Ishikawa (cell line): ENCODE data around the gene NDUFB1.

Experiments used
- CEBPB ChIP-seq: IDR thresholded peaks from 2 replicates; pipeline ENCODE4 v1.6.1; 2012
- CREB1 ChIP-seq: IDR thresholded peaks from 2 replicates; pipeline ENCODE4 v1.6.1; 2012; ENCODE audit warnings: low read depth
- EGR1 ChIP-seq: IDR thresholded peaks from 2 replicates; pipeline ENCODE4 v1.6.1; 2012
- EP300 ChIP-seq: IDR thresholded peaks from 2 replicates; pipeline ENCODE4 v1.6.1; 2012; ENCODE audit warnings: borderline replicate concordance
- FOXM1 ChIP-seq: IDR thresholded peaks from 2 replicates; pipeline ENCODE4 v1.6.1; 2012; ENCODE audit warnings: low read depth, borderline replicate concordance
- MAX ChIP-seq: IDR thresholded peaks from 2 replicates; pipeline ENCODE4 v1.6.1; 2012
- NFIC ChIP-seq: IDR thresholded peaks from 2 replicates; pipeline ENCODE4 v1.6.1; 2012
- RAD21 ChIP-seq: IDR thresholded peaks from 2 replicates; pipeline ENCODE4 v1.6.1; 2012; ENCODE audit warnings: low read depth
- REST ChIP-seq: IDR thresholded peaks from 2 replicates; pipeline ENCODE4 v1.6.1; 2012; ENCODE audit warnings: low read depth, mild to moderate bottlenecking
- TAF1 ChIP-seq: IDR thresholded peaks from 2 replicates; pipeline ENCODE4 v1.6.1; 2012; ENCODE audit warnings: low read depth, mild to moderate bottlenecking
- TCF12 ChIP-seq: IDR thresholded peaks from 2 replicates; pipeline ENCODE4 v1.6.1; 2012; ENCODE audit warnings: low read depth
- TEAD4 ChIP-seq: IDR thresholded peaks from 2 replicates; pipeline ENCODE4 v1.6.1; 2012
- USF1 ChIP-seq: IDR thresholded peaks from 2 replicates; pipeline ENCODE4 v1.6.1; 2012
- YY1 ChIP-seq: IDR thresholded peaks from 2 replicates; pipeline ENCODE4 v1.6.1; 2012; ENCODE audit warnings: low read depth
- ZBTB7A ChIP-seq: IDR thresholded peaks from 2 replicates; pipeline ENCODE4 v1.6.1; 2012; ENCODE audit warnings: low read depth

The NDUFB1 gene

GRCh38 chr14:92154283-92154942, 32.9 kb upstream of the NDUFB1 start:
- no peak for TF ChIP-seq ZBTB7A
- TF ChIP-seq RAD21, result no peak
- TF ChIP-seq CEBPB, result no peak
- TF ChIP-seq TEAD4, result no peak
- TF ChIP-seq CREB1, result no peak
- TF ChIP-seq MAX, result no peak

- no peak for TF ChIP-seq ZBTB7A
- no peak for TF ChIP-seq YY1
- TF ChIP-seq TAF1, result no peak
- TF ChIP-seq EGR1, result no peak
- no peak for TF ChIP-seq REST
- TF ChIP-seq MAX, result no peak
- TF ChIP-seq TCF12, result no peak
- TF ChIP-seq CEBPB, result no peak
- no peak for TF ChIP-seq CREB1
- no peak for TF ChIP-seq NFIC
- TF ChIP-seq USF1, result no peak
- TF ChIP-seq RAD21, result no peak
- no peak for TF ChIP-seq TEAD4
- TF ChIP-seq EP300, result no peak
- TF ChIP-seq FOXM1, result no peak
Observed at GRCh38 chr14:92153581-92153980, 32.1 kb upstream of the NDUFB1 start.

GRCh38 chr14:92144708-92145107, 23.2 kb upstream of the NDUFB1 start:
- no peak for TF ChIP-seq CEBPB
- no peak for TF ChIP-seq CREB1
- TF ChIP-seq TCF12, result no peak
- no peak for TF ChIP-seq TEAD4
- TF ChIP-seq EGR1, result no peak
- TF ChIP-seq RAD21, result no peak
- TF ChIP-seq USF1, result no peak
- TF ChIP-seq ZBTB7A, result no peak
- no peak for TF ChIP-seq YY1
- TF ChIP-seq EP300, result no peak
- no peak for TF ChIP-seq TAF1
- TF ChIP-seq REST, result no peak
- TF ChIP-seq MAX, result no peak
- TF ChIP-seq FOXM1, result no peak
- TF ChIP-seq NFIC, result no peak

- TF ChIP-seq YY1 (no peak), USF1 (no peak), FOXM1 (no peak), EP300 (no peak), NFIC (no peak), CEBPB (no peak), RAD21 (no peak), CREB1 (no peak), EGR1 (no peak), TAF1 (no peak), MAX (no peak), TEAD4 (no peak), TCF12 (no peak), ZBTB7A (no peak), REST (no peak)
Observed at GRCh38 chr14:92143962-92144361, 22.5 kb upstream of the NDUFB1 start.
